A549 (cell line): Measurements from ENCODE around the gene GAPDHS. TPM values are rescaled to one million over a fixed set of nuclear protein-coding genes. Genes with fewer than 3 reads are reported as not detected.

Experiments used
- ATAC-seq, 2 experiments: fragments of 200-7000 bp in 1 of 2; fragments of >200 bp in 1 of 2; cut with Nextera tagmentation in 1 of 2; cut with Tn5 transposase in 1 of 2; 3 replicates each; pipeline versions ENCODE4 v1.8.0 to v1.9.1; 2018 to 2020; ENCODE audit warnings: mild to moderate bottlenecking in 1 of 2, moderate library complexity in 1 of 2
- CTCF ChIA-PET: fragments of 300-600 bp; sonication (Branson Sonifier 250); formaldehyde crosslinking; extraction: SDS; loops from one replicate; lab custom pipeline; 2021; ENCODE audit warnings: antibody characterized with exemption, inconsistent platforms; lab: Yijun Ruan, JAX
- POLR2A ChIA-PET: fragments of 350-600 bp; formaldehyde crosslinking; extraction: SDS; loops from one replicate; lab custom pipeline; 2021; ENCODE audit warnings: antibody characterized with exemption, inconsistent platforms; lab: Yijun Ruan, JAX
- DNase-seq, 2 experiments: peaks; one replicate each; pipeline versions ENCODE4 v3.0.0 to v3.0.0-alpha.2; 2011 to 2016; ENCODE audit warnings: low read depth in 1 of 2, low spot score in 1 of 2
- FAIRE-seq: peaks from 2 replicates; lab custom pipeline; 2011; peaks lifted over from hg19 to GRCh38; lab: Jason Lieb, UNC
- H3K27ac ChIP-seq, 2 experiments: fragments of >200 bp; sonication (Bioruptor Twin); formaldehyde crosslinking; 3 replicates each; pipeline ENCODE4 v1.5.1; 2016 to 2017
- H3K4me1 ChIP-seq: fragments of >200 bp; sonication (Bioruptor Twin); formaldehyde crosslinking; 3 replicates; pipeline ENCODE4 v1.6.1; 2016
- H3K4me2 ChIP-seq: fragments of >200 bp; sonication (Bioruptor Twin); formaldehyde crosslinking; 3 replicates; pipeline ENCODE4 v1.6.1; 2016
- H3K4me3 ChIP-seq: fragments of >200 bp; sonication (Bioruptor Twin); formaldehyde crosslinking; 3 replicates; pipeline ENCODE4 v1.5.1; 2016
- H3K9me3 ChIP-seq: fragments of >200 bp; sonication (Bioruptor Twin); formaldehyde crosslinking; 3 replicates; pipeline ENCODE4 v1.6.1; 2016
- ATOH8 ChIP-seq: fragments of 250-450 bp; sonication (Bioruptor Pico); IDR thresholded peaks from 2 replicates; pipeline ENCODE4 v1.5.0; 2020; ENCODE audit warnings: low read depth, mild to moderate bottlenecking, moderate library complexity
- CBX8 ChIP-seq: fragments of 200-600 bp; sonication (generic); IDR thresholded peaks from 2 replicates; pipeline ENCODE4 v1.6.1; 2016
- CEBPB ChIP-seq, 2 experiments: fragments of >200 bp in 1 of 2; sonication (Bioruptor Twin) in 1 of 2; formaldehyde crosslinking in 1 of 2; IDR thresholded peaks; 2 replicates each; pipeline ENCODE4 v1.6.1; 2012 to 2016
- CHD2 ChIP-seq: fragments of 150-350 bp; IDR thresholded peaks from 2 replicates; pipeline ENCODE4 v1.6.1; 2014; ENCODE audit warnings: low read length; ENCODE audit not compliant: partially characterized antibody
- CTCF ChIP-seq: fragments of >200 bp; sonication (Bioruptor Twin); formaldehyde crosslinking; IDR thresholded peaks from 3 replicates; pipeline ENCODE4 v1.5.1; 2016
- E2F6 ChIP-seq: IDR thresholded peaks from 2 replicates; pipeline ENCODE4 v1.6.1; 2012; ENCODE audit warnings: low read depth, borderline replicate concordance
- EHMT2 ChIP-seq: fragments of 200-600 bp; sonication (generic); IDR thresholded peaks from 2 replicates; pipeline ENCODE4 v1.6.1; 2016; ENCODE audit warnings: antibody characterized with exemption, low read depth, mild to moderate bottlenecking, moderate library complexity
- HEYL ChIP-seq: fragments of 250-450 bp; sonication (Bioruptor Pico); IDR thresholded peaks from 2 replicates; pipeline ENCODE4 v1.8.0; 2021; ENCODE audit warnings: mild to moderate bottlenecking, moderate library complexity
- JUNB ChIP-seq: fragments of >200 bp; sonication (Bioruptor Twin); formaldehyde crosslinking; IDR thresholded peaks from 2 replicates; pipeline ENCODE4 v1.6.1; 2016
- MAX ChIP-seq: IDR thresholded peaks from 2 replicates; pipeline ENCODE4 v1.6.1; 2012
- MYC ChIP-seq: IDR thresholded peaks from 2 replicates; pipeline ENCODE4 v1.6.1; 2012; ENCODE audit warnings: mild to moderate bottlenecking, inconsistent platforms, low read length, improper control_type of control experiment, borderline replicate concordance
- NPAS2 ChIP-seq: fragments of 250-450 bp; sonication (Bioruptor Pico); IDR thresholded peaks from 2 replicates; pipeline ENCODE4 v1.8.0; 2022; ENCODE audit warnings: mild to moderate bottlenecking, moderate library complexity, borderline replicate concordance
- NR3C1 ChIP-seq: fragments of >200 bp; sonication (Bioruptor Twin); formaldehyde crosslinking; IDR thresholded peaks from 3 replicates; pipeline ENCODE4 v1.6.1; 2017
- PBX3 ChIP-seq: IDR thresholded peaks from 2 replicates; pipeline ENCODE4 v1.6.1; 2012
- PHF8 ChIP-seq: fragments of 200-600 bp; sonication (generic); IDR thresholded peaks from 2 replicates; pipeline ENCODE4 v1.6.1; 2016; ENCODE audit warnings: low read depth, mild to moderate bottlenecking, antibody characterized with exemption, moderate library complexity, borderline replicate concordance
- RAD21 ChIP-seq, 2 experiments: fragments of >200 bp in 1 of 2; sonication (Bioruptor Twin) in 1 of 2; formaldehyde crosslinking in 1 of 2; IDR thresholded peaks in 1 of 2; conservative IDR thresholded peaks in 1 of 2; 2 replicates in 1 of 2; 3 replicates in 1 of 2; pipeline ENCODE4 v1.6.1; 2012 to 2018; ENCODE audit warnings: inconsistent platforms in 1 of 2
- REST ChIP-seq: fragments of 200-600 bp; sonication (generic); IDR thresholded peaks from 2 replicates; pipeline ENCODE4 v1.6.1; 2016; ENCODE audit warnings: antibody characterized with exemption, mild to moderate bottlenecking, moderate library complexity
- ZFP36 ChIP-seq: fragments of 450-650 bp; IDR thresholded peaks from 2 replicates; pipeline ENCODE4 v1.6.1; 2014; ENCODE audit warnings: borderline replicate concordance; ENCODE audit not compliant: partially characterized antibody
- WGBS: methylation state at CpG from one replicate; pipeline ENCODE4 v1.1.6; 2017; ENCODE audit errors: missing lambda C conversion rate; 5-methylcytosine and 5-hydroxymethylcytosine counted together
- polyA plus RNA-seq, 4 experiments: library from polyadenylated mRNA; depleted of rRNA in 3 of 4; stranded (reverse); fragments of >200 nt; fragmentation: RNase III in 1 of 4; extraction: RNeasy Plus Mini Kit Qiagen cat#74134 plus additional on column Dnase treatment in 1 of 4; gene quantifications; 2 replicates in 3 of 4; 3 replicates in 1 of 4; pipeline ENCODE4 v1.2.3, GENCODE V29; 2011 to 2017

GAPDHS gene
- polyA plus RNA-seq, 2 of the 4 experiments (the other 2 are of a cell fraction), result not detected

GRCh38 chr19:35510626-35510964 is 22.7 kb upstream of the GAPDHS start:
- peak; percentile 20 to 42 for ATAC-seq
- no peak for TF ChIP-seq PBX3
- no peak for TF ChIP-seq CEBPB (IDR thresholded peaks at IDR 0.05)
- TF ChIP-seq CTCF, result peak; percentile 26; the same call in 1 of the 3 replicates
- 0 out of 5 replicates have a peak, but pooled peaks of 1 of the 2 experiments have one; percentile 18 for TF ChIP-seq RAD21 (conservative IDR thresholded peaks at IDR 0.05 in 1 of 2, IDR thresholded peaks at IDR 0.05 in 1 of 2)
- H3K4me3 ChIP-seq, result peak overlapping the region; percentile 48; the same call in 2 of the 3 replicates
- no peak for DNase-seq
- peaks cover 16% of the 10 kb centered on the region for H3K4me1 ChIP-seq
- H3K9me3 ChIP-seq, result no peaks in the 10 kb centered on the region
- ChIA-PET CTCF (interaction anchor here (0.6 to 10.2 kb wide), 81 partner anchors 8 to 466 kb away, joined by 3 to 207 read pairs (median 5); partner anchors contain the start of genes ATP4A, ETV2, FFAR1 and FFAR2), POLR2A (interaction anchor here (0.7 to 1.6 kb wide), 12 partner anchors 13 to 235 kb away, joined by 3 to 11 read pairs (median 4); partner anchors contain the start of genes PSENEN and U2AF1L4)
- H3K27ac ChIP-seq, result no peak overlapping the region
- no peak for FAIRE-seq
- WGBS, result 16% methylated on average over 15 of the region's 15 CpGs
- peak overlapping the region; percentile 86 for H3K4me2 ChIP-seq

- Histone ChIP-seq H3K4me3 (no peak overlapping the region), H3K4me2 (no peak overlapping the region), H3K27ac (no peak overlapping the region), H3K9me3 (no peaks in the 10 kb centered on the region), H3K4me1 (peaks cover 16% of the 10 kb centered on the region)
- TF ChIP-seq MYC, result no peak
- POLR2A ChIA-PET, result interaction anchor here (1.6 kb wide), 1 partner anchor 24 kb away, joined by 9 read pairs; no protein-coding TSS in a partner anchor
- WGBS, result 62% methylated on average over 7 of the region's 7 CpGs
- no peak for ATAC-seq
- DNase-seq, result no peak
- CTCF ChIA-PET, result interaction anchor here (0.7 to 10.2 kb wide), 40 partner anchors 11 to 467 kb away, joined by 3 to 207 read pairs (median 8); partner anchors contain the start of genes ATP4A, FFAR1, HAUS5 and KRTDAP
- no peak for FAIRE-seq
Measured at GRCh38 chr19:35511337-35511736, 21.9 kb upstream of the GAPDHS start.

- TF ChIP-seq ATOH8, result no peak
- no peak for TF ChIP-seq NR3C1
- no peak for TF ChIP-seq JUNB
- no peak for TF ChIP-seq MYC
- TF ChIP-seq CHD2, result no peak
- TF ChIP-seq MAX, result no peak
- no peak for TF ChIP-seq PBX3
- no peak for TF ChIP-seq NPAS2 (CRISPR knock-in tag)
- TF ChIP-seq HEYL (CRISPR knock-in tag), result no peak
- no peak for TF ChIP-seq CBX8
- no peak for TF ChIP-seq E2F6
- no peak for TF ChIP-seq ZFP36
- no peak for TF ChIP-seq REST
- TF ChIP-seq PHF8, result no peak
- no peak for TF ChIP-seq EHMT2
- no peak for TF ChIP-seq RAD21 (conservative IDR thresholded peaks at IDR 0.05 in 1 of 2, IDR thresholded peaks at IDR 0.05 in 1 of 2)
- H3K4me2 ChIP-seq, result no peak overlapping the region; the same call in 2 of the 3 replicates
Measured at GRCh38 chr19:35512831-35513627, 20.2 kb upstream of the GAPDHS start.

More at GRCh38 chr19:35512831-35513627, 20.2 kb upstream of the GAPDHS start:
- DNase-seq (no peak), FAIRE-seq (no peak), ATAC-seq (no peak)
- 76% methylated on average over 15 of the region's 15 CpGs for WGBS
- Histone ChIP-seq H3K4me3 (no peak overlapping the region), H3K9me3 (no peaks in the 10 kb centered on the region), H3K27ac (no peak overlapping the region), H3K4me1 (peaks cover 18% of the 10 kb centered on the region)
- ChIA-PET POLR2A (interaction anchor here (0.6 kb wide), 1 partner anchor 27 kb away, joined by 4 read pairs; no protein-coding TSS in a partner anchor), CTCF (interaction anchor here (0.9 to 6.2 kb wide), 7 partner anchors 17 to 105 kb away, joined by 3 to 50 read pairs (median 5); no protein-coding TSS in a partner anchor)
